Embryonic facial prominence (tissue), 1 donor: ENCODE measurements around the gene GSE1.

Experiments used
- DNase-seq: peaks from one replicate; pipeline ENCODE4 v3.0.0-alpha.2; 2016; ENCODE audit errors: extremely low spot score

GSE1 gene

GRCh38 chr16:85619101-85619891 lies 6.2 kb downstream of the GSE1 start:
- no peak for DNase-seq

GRCh38 chr16:85620374-85620773 lies 7.3 kb downstream of the GSE1 start:
- DNase-seq, result no peak

GRCh38 chr16:85621698-85622428 lies 8.7 kb downstream of the GSE1 start:
- DNase-seq, result no peak

- DNase-seq, result no peak
Observed at GRCh38 chr16:85622683-85623082, 9.6 kb downstream of the GSE1 start.

GRCh38 chr16:85623250-85623649 lies 10.1 kb downstream of the GSE1 start:
- no peak for DNase-seq

- no peak for DNase-seq
Observed at GRCh38 chr16:85623997-85624601, 11.0 kb downstream of the GSE1 start.

DNA sequence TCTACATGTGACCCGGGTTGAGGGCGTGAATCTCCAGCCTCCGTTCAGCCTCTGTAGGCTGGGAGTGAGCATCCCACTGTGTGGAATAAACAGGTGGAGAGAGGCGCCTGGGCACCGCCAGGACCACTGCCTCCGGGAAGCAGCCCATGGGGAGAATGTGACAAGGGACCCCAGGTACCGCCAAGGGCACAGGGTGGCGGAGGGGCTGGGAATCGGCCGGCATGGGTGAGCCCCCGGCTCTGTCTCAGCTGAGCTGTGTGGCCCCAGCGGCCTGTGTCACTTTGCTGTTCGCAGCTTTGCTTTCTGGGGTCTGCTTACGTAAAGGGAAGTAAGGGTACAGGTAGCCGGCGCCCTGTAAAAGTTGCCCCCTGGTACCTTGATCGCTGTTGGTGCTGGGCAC lies 11.5 kb downstream of the GSE1 start:
- DNase-seq, result no peak

DNA sequence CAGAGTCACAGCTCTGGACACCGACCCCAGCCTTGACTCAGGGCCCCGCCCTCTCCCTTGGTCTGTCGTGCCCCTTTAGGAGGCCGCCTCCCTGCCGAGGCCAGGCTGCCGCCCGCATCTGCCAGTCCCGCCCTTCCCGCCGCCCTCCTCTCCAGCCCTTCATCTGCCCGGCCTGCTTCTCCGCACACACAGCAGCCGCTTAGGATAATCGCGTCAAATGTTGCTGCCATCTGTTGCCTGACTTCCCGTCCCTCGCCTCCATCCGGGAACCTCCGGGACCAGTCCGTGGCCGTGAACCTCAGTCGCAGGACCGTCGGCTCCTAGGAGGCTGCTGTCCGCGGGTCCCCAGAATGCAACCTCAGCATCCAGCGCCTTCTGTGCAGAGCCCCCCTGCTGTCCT lies 11.9 kb downstream of the GSE1 start:
- DNase-seq, result no peak

GRCh38 chr16:85625485-85626117 lies 12.5 kb downstream of the GSE1 start:
- no peak for DNase-seq

DNA sequence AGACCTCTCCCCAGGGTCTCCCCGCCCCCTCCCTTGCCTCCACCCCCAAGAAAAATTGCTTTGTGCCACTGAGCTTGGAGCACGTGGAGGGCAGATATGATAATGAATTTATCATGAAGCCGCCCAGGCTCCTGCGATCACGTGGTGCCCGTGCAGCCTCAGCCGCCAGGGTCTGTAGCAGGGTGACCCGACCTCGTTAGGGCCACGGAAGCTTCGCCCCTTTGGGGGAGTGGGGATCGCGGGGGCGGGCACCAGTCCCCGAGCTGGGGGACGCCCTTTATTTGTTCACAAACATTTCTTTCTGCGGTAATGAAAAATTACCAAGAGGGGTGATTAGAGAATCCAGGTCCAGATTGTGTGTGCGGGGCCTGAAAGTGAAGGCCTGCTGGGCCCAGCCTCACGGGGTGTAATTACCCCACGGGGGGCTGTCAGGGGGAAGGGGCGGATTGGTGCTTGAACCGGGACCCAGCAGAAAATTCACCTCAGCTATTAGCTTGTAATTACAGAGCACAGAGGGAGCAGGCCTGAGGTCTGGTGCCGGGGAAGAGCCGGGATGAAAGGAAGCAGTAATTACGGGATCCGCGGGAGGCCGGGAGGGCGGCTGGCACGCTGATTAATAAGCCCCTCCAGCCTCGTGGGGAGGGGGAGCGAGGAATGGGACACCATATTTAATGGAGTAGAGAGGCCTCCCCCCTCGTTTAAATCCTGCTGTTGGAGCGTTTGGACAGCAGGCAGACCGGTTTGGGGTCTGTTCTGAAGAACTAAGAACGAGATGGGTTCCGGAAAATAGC lies 13.3 kb downstream of the GSE1 start:
- no peak for DNase-seq

DNA sequence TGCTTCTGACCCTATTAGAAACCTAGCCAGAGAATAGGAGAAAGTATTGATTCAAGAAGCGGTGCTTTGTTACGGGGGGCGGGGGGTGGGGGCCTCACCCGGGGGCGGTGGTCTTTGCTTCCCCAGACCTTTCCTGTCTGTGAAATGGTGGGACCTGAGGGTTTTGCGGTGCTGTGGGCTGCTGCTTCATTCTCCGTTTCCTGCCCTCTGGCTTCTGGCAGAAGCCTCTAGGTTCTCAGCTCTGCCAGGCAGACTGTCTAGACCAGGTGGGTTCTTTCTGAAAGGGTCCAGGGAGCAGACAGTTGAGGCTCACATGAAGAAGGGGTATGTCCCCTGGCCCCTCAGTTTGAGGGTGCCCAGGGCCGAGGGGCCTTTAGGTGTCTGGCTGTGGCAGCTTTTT lies 14.0 kb downstream of the GSE1 start:
- no peak for DNase-seq

- DNase-seq, result no peak
Observed at GRCh38 chr16:85627526-85628264, 14.6 kb downstream of the GSE1 start.

GRCh38 chr16:85628265-85628556 lies 15.1 kb downstream of the GSE1 start:
- no peak for DNase-seq

GRCh38 chr16:85628645-85629044 lies 15.5 kb downstream of the GSE1 start:
- no peak for DNase-seq

DNA sequence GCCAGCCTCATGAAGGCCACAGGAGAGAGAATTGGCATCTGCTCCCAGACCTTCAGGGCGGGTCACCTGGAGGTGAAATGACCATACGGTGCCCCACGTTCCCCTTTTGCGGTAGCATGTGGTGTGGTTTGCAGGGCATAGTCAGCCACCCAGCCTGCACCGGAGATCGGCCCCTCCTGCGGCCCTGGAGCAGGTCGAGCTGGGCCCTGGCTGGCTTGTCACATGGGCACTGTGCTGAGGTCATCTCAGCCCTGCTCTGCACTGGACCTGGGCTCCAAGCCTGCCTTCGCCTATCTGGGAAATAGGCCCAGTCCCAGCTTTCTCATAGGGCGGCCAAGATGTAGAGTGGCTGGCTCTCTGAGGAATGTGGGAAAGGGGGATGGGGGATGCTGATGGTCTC lies 16.2 kb downstream of the GSE1 start:
- no peak for DNase-seq

DNA sequence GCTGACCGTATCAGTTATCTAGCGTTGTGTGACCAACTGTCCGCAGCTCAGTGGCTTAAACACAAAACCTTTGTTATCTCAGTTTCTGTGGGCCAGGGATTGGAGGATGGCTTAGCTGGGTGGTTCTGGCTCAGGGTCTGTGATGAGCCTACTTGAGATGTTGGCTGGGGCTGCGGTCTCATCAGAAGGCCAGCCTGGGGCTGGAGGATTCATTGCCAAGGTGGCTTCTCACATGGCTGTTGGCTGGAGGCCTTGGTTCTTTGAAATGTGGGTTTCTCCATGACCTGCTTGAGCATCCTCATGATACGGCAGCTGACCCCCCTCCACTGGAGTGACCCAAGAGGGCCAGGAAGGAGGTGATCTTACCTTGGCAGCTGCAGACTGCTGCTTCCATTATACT lies 16.7 kb downstream of the GSE1 start:
- no peak for DNase-seq

- no peak for DNase-seq
Observed at GRCh38 chr16:85631230-85631629, 18.1 kb downstream of the GSE1 start.

DNA sequence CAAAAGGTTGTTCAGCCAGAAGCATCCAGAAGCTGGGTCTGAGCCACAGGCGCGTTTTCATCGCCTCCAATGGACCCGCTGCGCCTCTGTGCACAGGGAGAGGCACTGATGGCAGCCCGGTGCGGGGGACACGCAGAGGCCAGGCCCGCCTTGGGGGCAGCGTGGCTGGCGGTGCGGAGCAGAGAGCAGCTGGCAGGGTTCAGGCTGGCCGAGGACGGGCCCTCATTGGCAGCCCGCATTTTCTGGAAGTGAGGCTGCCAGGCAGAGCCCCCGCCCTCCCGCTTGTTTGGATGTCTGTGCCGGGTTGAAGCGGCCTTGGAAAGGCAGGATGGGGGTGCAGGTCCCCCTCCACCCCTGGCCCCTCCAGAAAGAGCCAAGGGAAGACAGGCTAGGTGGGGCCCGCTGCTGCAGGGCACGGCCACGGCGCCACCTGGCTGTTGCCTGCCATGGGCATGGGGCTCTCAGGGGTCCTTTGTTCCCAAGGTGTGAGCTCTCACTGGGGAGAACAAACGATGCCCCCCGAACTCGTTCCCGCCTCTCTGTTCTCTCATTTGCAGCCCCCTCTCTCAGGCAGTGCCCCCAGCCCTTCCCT lies 18.8 kb downstream of the GSE1 start:
- no peak for DNase-seq

GRCh38 chr16:85632709-85633437 lies 19.8 kb downstream of the GSE1 start:
- DNase-seq, result no peak

- DNase-seq, result no peak
Observed at GRCh38 chr16:85633438-85633743, 20.3 kb downstream of the GSE1 start.
